COLO668 (cell line): ENCODE data around the gene ITPR1.

ENCODE experiments used
- DNase-seq: peaks from one replicate; lab custom pipeline; 2025; ENCODE audit not compliant: unreplicated experiment; lab: John Stamatoyannopoulos, UW

ITPR1 gene

DNA sequence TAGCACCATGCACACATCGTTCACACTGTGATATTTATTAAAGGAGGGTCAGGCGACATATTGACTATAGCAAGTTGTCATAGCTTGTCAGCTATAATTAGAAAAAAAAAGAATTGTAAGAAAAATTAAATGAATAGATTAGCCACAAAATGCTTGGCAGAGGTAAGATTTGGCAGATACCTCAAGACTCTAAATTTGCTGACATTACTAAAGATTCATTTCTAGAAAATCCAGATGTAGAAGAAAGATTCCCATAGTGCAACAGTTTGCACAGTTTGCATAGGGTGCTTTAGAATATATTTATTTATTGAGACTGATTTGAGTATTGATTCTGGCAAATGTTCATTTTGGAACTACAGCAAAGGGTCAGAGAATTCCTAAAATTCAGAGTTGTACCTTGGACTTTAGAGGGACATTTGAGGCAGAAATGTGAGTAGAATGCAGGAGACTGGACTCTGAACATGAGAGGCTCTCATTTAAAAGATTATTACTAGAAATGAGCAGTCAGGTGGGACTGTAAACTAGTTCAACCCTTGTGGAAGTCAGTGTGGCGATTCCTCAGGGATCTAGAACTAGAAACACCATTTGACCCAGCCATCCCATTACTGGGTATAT lies 384.1 kb downstream of the ITPR1 start:
- DNase-seq, result no peak

DNA sequence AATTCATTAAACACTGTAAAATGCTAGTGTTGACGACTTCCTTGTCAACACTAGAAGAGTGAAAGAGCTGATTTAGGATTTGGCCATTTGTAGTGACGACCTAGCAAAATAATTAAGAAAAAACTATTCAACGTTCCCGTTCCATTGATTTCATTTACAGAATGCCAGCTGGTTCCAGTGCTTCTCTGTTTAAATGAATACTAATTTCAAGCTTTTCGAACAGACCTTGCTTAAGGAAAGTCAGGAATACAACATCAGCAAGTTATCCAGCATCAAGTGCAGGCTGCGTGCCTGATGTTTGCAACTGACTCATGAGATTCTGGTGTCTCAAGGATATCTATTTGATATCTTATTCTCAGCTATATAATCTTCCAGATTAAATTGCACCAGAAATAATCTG lies 387.7 kb downstream of the ITPR1 start:
- DNase-seq, result no peak

DNA sequence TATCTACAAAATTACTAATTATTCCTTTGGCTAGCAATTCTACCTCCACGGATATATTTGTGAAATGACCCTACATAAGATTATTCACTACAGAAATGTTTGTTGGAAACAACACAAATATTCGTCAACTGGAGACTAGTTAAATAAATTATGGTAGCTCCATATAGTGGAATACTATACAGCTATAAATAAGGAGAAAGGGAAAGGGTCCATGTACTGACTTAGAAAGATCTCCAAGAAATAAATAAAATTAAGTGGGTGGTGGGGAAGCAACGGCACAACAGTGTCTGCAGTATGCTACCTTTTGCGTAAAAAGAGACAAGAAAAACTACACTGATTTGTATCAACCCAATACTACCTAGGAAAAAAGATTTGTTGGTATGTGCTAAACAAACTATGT lies 389.4 kb downstream of the ITPR1 start:
- DNase-seq, result no peak

DNA sequence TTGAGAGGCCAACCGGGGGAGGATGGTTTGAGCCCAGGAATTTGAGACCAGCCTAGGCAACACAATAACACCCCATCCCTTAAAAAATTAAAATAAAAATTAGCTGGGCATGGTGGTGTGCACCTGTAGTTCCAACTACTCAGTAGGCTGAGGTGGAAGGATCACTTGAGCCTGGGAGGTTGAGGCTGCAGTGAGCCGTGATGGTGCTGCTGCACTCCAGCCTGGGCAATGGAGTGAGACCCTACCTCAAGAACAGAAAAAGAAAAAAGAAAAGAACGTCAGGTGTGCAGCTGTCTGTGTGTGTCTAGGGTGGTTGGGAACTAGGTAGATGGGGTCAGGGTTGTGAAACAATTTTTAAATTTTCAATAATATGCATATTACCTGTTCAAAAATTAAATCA lies 389.9 kb downstream of the ITPR1 start:
- DNase-seq, result no peak

DNA sequence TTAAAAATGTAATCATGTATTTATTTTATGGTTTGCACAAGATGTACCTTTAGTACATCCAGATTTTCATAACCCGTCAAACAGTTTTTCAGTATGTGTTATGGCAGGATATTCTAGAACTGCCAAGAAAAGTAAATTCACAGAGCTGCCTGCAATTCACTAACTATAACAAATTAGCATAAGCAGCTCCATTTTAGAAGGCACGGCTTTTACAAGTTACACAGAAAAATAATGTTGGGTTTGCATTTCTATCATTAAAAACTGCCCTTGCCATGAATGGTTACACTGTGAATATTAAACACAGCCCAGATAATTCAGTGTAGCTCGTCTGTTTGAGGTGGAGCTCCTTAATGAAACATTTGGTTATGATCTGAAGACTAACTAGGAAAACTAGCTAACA lies 391.7 kb downstream of the ITPR1 start:
- no peak for DNase-seq

DNA sequence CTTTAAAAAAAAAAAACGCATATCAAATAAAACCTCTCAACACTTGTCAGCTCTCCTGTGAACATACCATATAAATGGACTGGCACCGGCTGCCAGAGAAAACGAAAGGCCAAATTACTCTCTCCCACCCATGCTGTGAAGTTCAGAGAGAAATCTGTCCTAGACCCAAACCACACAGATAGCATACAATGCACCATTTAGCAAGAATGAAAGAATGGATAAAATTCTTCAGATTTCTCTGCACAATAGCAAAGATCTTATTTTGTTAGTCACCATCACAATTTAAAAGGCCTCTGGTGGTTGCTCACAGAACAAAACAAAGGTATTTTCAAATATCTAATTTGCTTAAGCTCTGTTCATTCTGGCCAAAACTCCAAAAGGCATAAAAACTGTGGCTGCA lies 392.2 kb downstream of the ITPR1 start:
- no peak for DNase-seq

DNA sequence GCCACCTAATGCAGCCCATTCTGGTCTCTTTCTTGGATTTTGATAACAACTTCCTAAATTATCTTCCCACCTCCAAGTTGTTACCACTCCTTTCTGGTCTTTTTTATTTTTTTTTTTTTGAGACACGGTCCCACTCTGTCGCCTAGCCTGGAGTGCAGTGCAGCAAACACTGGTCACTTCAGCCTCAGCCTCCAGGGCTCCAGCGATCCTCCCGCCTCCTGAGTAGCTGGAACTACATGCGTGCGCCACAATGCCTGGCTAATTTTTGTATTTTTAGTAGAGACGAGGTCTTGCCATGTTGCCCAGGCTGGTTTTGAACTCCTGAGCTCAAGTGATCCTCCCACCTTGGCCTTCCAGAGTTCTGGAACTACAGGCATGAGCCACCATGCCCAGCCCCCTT lies 393.3 kb downstream of the ITPR1 start:
- DNase-seq, result no peak

DNA sequence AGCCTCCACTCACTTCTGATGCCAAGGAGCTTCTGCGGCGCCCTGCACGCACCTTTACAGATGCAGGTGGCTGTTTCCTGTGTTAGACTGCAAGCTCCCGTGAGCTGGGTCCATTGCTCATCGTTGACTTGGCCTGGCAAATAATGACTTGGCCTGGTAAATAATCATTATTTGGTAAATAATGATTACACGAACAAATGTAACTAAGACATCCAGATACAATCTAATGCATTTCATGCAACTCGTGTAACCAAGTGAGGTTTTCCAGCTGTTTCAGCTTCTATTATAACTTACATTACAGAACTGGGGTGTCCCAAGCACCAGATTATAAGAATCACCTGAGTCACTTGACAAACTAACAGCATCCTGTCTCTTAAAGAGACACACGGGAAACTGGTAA lies 394.0 kb downstream of the ITPR1 start:
- no peak for DNase-seq

DNA sequence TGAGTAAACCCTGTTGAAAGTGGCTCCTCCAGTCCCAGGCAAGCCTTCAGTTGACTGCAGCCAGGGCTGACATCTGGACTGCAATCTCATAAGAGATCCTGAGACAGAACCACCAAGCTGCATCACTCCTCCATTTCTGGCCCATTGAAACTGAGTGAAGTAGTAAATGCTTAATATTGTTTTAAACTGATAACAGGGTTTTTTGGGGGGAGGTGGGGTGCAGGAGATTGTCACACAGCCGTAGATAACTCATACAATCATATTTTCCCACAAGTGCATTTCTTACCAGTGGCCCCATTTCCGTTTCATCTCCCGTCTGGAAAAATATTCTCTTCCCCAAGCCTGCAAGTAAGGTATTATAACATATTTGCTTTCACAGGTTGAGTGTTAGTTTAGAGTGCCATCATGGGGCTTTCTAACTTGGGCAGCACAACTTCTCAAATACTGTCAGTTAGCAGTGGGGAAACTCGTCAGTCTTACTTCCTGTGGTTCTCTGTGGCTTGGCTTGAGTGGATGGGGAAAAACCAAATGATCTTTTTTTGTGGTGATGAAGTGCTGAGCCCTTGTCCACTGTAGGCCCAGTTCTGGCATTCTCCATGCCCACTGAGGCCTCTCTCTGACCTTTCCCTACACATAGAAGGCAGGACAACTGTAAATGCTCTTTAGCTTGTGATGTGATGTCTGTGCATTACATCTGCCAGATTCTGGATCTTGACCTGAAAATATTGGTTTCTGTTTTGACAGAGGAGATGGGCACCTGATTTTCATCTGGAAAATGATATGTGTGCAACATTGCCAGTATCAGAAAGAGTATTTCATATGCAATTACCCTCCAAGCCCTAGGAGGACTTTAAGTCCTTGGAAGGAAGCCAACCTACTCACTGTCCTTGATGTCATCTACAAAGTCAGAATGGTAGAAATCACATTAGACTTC lies 396.0 kb downstream of the ITPR1 start:
- no peak for DNase-seq

DNA sequence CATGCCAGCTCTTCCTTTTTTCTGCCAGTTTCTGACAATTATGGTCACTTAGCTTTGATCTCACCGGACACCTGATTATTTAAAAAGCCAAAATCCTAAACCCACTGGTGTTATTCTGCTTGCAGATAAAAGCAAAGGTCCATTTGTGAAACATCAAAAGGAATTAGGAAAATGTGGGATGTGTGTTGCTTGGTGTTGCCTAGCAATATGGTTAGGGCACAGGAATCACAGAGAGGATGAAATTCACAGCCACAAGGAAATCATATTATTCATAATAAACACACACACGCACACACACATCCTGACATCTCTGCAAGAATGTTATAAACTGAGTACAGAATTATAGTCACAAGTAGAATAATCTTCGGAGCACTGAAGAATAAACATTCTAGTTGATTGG lies 396.7 kb downstream of the ITPR1 start:
- DNase-seq, result no peak

DNA sequence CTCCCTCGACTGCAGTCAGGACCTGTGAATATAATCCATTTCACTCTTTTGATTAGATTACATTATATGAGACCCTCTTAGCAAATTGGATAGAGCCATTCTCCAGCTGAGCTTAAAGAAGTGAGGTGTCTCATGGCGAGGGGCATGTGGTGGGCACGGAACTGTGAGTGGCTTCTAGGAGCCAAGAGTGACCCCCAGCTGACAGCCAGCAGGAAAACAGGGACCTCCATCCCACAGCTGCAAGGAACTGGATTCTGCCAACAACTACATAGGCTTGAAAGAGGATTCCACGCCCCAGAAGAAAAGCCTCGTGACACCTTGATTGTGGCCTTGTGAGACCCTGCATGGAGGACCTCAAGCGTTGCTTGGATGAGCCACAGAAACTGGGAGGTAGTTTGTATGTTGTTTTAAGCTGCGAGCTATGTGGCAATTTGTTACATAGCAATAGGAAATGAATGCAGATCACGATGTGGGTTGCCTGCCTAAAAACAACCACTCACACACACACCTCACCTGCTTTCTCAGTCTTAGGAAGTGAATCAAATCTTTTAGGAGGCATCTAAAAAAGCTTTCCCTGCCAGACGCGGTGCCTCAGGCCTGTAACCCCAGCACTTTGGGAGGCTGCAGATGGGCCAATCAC lies 401.9 kb downstream of the ITPR1 start:
- no peak for DNase-seq

DNA sequence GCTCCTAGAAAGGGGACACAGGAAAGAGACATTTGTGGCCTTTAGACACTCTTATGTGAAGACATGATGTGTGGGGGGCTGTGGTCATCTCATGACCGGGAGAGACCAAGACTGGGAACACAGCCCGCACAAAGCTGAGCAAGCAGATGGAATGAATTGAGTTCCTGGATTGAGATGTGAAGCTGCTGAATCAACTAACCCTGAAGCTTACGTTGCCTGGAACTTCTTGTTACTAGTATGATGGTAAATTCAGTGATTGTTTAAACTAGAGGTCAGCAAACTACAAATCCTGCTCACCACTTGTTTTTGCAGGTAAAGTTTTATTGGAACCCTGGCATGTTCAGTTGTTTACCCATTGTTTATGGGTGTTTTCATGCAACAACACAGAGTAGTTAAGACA lies 402.7 kb downstream of the ITPR1 start:
- DNase-seq, result no peak
